K562 (cell line): Measurements from ENCODE around the gene KRI1. TPM values are rescaled to one million over a fixed set of nuclear protein-coding genes. Genes with fewer than 3 reads are reported as not detected.

ENCODE experiments used
- ATAC-seq: fragments of 200-7000 bp; cut with Tn5 transposase; 3 replicates; pipeline ENCODE4 v1.9.1; 2020; ENCODE audit warnings: moderate library complexity
- BruUV-seq: library from RNA; stranded (reverse); fragments of 400-500 nt; replicated peaks from 2 replicates; lab custom pipeline; 2021; lab: Mats Ljungman, UMichigan
- CTCF ChIA-PET: fragments of 300-600 bp; formaldehyde crosslinking; extraction: SDS; loops from one replicate; lab custom pipeline; 2021; ENCODE audit warnings: low intra/inter-chr PET ratio; lab: Yijun Ruan, JAX
- POLR2A ChIA-PET: fragments of 300-600, 350-650 bp; sonication (Branson Sonifier 250); formaldehyde crosslinking; extraction: SDS; loops from one replicate; lab custom pipeline; 2021; ENCODE audit warnings: antibody characterized with exemption, inconsistent platforms; lab: Yijun Ruan, JAX
- DNase-seq, 4 experiments: peaks; one replicate each; pipeline versions ENCODE4 v3.0.0 to v3.0.0-alpha.2; 2011 to 2018; ENCODE audit warnings: low spot score in 3 of 4, mixed read lengths in 3 of 4; ENCODE audit errors: extremely low read depth in 1 of 4
- FAIRE-seq: peaks from 2 replicates; lab custom pipeline; 2011; peaks lifted over from hg19 to GRCh38; lab: Jason Lieb, UNC
- H2AFZ ChIP-seq: 2 replicates; pipeline ENCODE4 v1.6.0; 2011; ENCODE audit warnings: low read depth, low read length, control low read depth, inconsistent platforms
- H3K27ac ChIP-seq: fragments of 200-600 bp; 3 replicates; pipeline ENCODE4 v1.8.0; 2011; ENCODE audit warnings: low read depth, mild to moderate bottlenecking, control low read depth, inconsistent platforms, low read length, moderate library complexity, mixed read lengths; ENCODE audit errors: extremely low read depth
- H3K27me3 ChIP-seq, 2 experiments: fragments of 300-600 bp in 1 of 2; 2 replicates in 1 of 2; 3 replicates in 1 of 2; pipeline versions ENCODE4 v1.6.0 to v1.8.0; 2011; ENCODE audit warnings: inconsistent platforms in 2 of 2, low read length in 2 of 2, mild to moderate bottlenecking in 1 of 2, mixed read lengths in 1 of 2, moderate library complexity in 1 of 2; ENCODE audit not compliant: control insufficient read depth in 2 of 2, insufficient read depth in 2 of 2
- H3K36me3 ChIP-seq: fragments of 300-600 bp; 3 replicates; pipeline ENCODE4 v1.8.0; 2011; ENCODE audit warnings: mild to moderate bottlenecking, low read length, inconsistent platforms; ENCODE audit not compliant: control insufficient read depth, insufficient read depth
- H3K4me1 ChIP-seq, 2 experiments: fragments of 200-600 bp in 1 of 2; replicated peaks in 1 of 2; 2 replicates in 1 of 2; 3 replicates in 1 of 2; pipeline versions ENCODE4 v1.5.1 to v1.8.0; 2011; ENCODE audit warnings: inconsistent platforms in 2 of 2, low read length in 2 of 2, mild to moderate bottlenecking in 1 of 2, mixed read lengths in 1 of 2, moderate library complexity in 1 of 2; ENCODE audit not compliant: control insufficient read depth in 2 of 2, insufficient read depth in 2 of 2
- H3K4me2 ChIP-seq: 2 replicates; pipeline ENCODE4 v1.6.1; 2011; ENCODE audit warnings: low read length, control low read depth, inconsistent platforms, mixed read lengths; ENCODE audit not compliant: insufficient read depth
- H3K4me3 ChIP-seq: fragments of 200-600 bp; sonication (generic), shearing (Covaris generic); 2 replicates; pipeline ENCODE4 v1.5.1; 2016; ENCODE audit warnings: control low read depth, inconsistent platforms
- H3K79me2 ChIP-seq: fragments of 200-600 bp; 3 replicates; pipeline ENCODE4 v1.8.0; 2011; ENCODE audit warnings: low read length, inconsistent platforms; ENCODE audit not compliant: control insufficient read depth, insufficient read depth
- H3K9ac ChIP-seq, 2 experiments: 2 replicates each; pipeline versions ENCODE4 v1.6.0 to v1.6.1; 2011; ENCODE audit warnings: low read depth in 2 of 2, low read length in 2 of 2, control low read depth in 1 of 2, inconsistent platforms in 1 of 2, mild to moderate bottlenecking in 1 of 2, mixed read lengths in 1 of 2; ENCODE audit not compliant: insufficient read depth in 1 of 2
- H3K9me1 ChIP-seq: one replicate; pipeline ENCODE4 v1.6.0; 2011; ENCODE audit warnings: inconsistent platforms, mild to moderate bottlenecking, low read length, moderate library complexity; ENCODE audit not compliant: control insufficient read depth, insufficient read depth
- H3K9me3 ChIP-seq: replicated peaks from 2 replicates; pipeline ENCODE4 v1.5.1; 2011; ENCODE audit warnings: low read depth, low read length, inconsistent platforms; ENCODE audit not compliant: control insufficient read depth, insufficient read depth
- H4K20me1 ChIP-seq: replicated peaks from 2 replicates; pipeline ENCODE4 v1.6.1; 2011; ENCODE audit warnings: low read length, inconsistent platforms, mixed read lengths; ENCODE audit not compliant: control insufficient read depth, insufficient read depth
- SMARCA4 ChIP-seq: fragments of 450-650 bp; IDR thresholded peaks from 2 replicates; pipeline ENCODE4 v1.6.1; 2016
- SPI1 ChIP-seq: IDR thresholded peaks from 2 replicates; pipeline ENCODE4 v1.6.1; 2011; ENCODE audit warnings: low read depth, low read length, control low read depth, borderline replicate concordance
- ZFP1 ChIP-seq: fragments of 450-650 bp; formaldehyde crosslinking; IDR thresholded peaks from 2 replicates; pipeline ENCODE4 v1.4.0; 2020; ENCODE audit warnings: mild to moderate bottlenecking, mixed read lengths
- ZNF354B ChIP-seq: fragments of 250-450 bp; sonication (Bioruptor Pico); IDR thresholded peaks from 2 replicates; pipeline ENCODE4 v1.4.0; 2020
- WGBS: fragments of 100-300 bp; shearing (Covaris generic); methylation state at CpG from one replicate; pipeline ENCODE4 v1.1.6; 2016; ENCODE audit warnings: low coverage, mixed read lengths; ENCODE audit not compliant: insufficient coverage; ENCODE audit errors: missing lambda C conversion rate; 5-methylcytosine and 5-hydroxymethylcytosine counted together
- in situ Hi-C: fragments of 300-500 bp; cut with MboI; formaldehyde crosslinking; loops from 4 replicates; pipeline ENCODE4 v1.15.0; 2018; ENCODE audit warnings: inconsistent platforms, mixed read lengths
- intact Hi-C: fragments of 100-400 bp; cut with micrococcal nuclease; formaldehyde crosslinking; loops from 2 replicates; pipeline ENCODE4 v1.14.2; 2022
- polyA plus RNA-seq, 8 experiments: library from polyadenylated mRNA; depleted of rRNA in 4 of 8; stranded (reverse) in 5 of 8; unstranded in 3 of 8; fragments of >200 nt; fragmentation: Nextera tagmentation in 2 of 8; fragmentation: Illumina TruSeq in 1 of 8; extraction: Ambion mirVana in 2 of 8; extraction: Trizol in 1 of 8; gene quantifications; 2 replicates each; pipeline versions ENCODE4 v1.2.1 to v1.2.3, GENCODE V29; 2011 to 2014; ENCODE audit warnings: inconsistent platforms in 1 of 8, missing spikeins in 1 of 8
- total RNA-seq, 7 experiments: library from RNA; depleted of rRNA in 6 of 7; stranded (reverse); fragments of >200 nt in 6 of 7; fragmentation: Illumina TruSeq in 2 of 7; extraction: Trizol in 2 of 7; gene quantifications; 2 replicates each; pipeline versions ENCODE4 v1.2.1 to v1.2.3, GENCODE V29; 2011 to 2021; ENCODE audit warnings: low replicate concordance in 1 of 7
- TF ChIP-seq, protein P1 (sequence below): sonication (generic); formaldehyde crosslinking; IDR thresholded peaks from 2 replicates; pipeline ENCODE4 v1.8.0; 2022; ENCODE audit warnings: mild to moderate bottlenecking, missing genetic modification reagents

KRI1 gene
- total and polyA plus RNA-seq, 9 of the 15 experiments (the other 6 are each of a cell fraction or from before 2014, with no cell fraction given), result 1.1 to 50.7 (median 24.7) TPM

DNA sequence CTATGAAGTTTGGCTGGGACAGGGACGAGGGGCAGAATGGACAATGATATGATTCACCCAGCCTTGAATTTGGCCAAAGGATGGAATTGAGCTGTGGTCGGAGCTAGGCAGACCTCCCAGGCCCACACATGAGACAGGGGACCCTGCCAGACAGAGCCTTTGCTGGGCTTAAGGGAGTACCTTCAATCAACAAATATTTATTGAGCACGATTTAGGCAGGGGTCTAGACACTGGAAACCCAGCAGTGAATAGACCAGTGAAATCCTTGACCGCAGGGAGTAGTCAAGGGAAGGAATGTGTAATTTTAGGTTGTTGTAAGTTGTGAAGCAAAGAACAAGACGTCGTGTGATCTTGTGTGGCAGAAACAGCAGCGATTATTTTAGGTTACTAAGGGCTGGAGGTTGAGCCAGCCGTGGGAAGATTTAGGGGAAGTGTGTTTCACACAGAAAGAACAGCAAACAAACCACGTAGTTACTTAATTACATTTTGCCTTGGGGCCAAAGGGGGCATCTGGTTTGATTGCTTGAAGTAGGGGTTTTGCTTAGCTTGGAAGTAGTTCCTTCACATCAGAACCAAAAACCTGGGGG is 38.2 kb upstream of the KRI1 start:
- POLR2A ChIA-PET, result interaction anchor here (0.6 to 2.3 kb wide), 4 partner anchors 13 to 166 kb away, joined by 3 to 18 read pairs (median 4); no protein-coding TSS in a partner anchor
- peak overlapping the region; percentile 91 for H3K27ac ChIP-seq
- TF ChIP-seq SPI1 (peak; percentile 41; the same call in 1 of the 2 replicates), SMARCA4 (no peak), ZFP1 (no peak), ZNF354B (no peak)
- TF ChIP-seq, protein P1, sequence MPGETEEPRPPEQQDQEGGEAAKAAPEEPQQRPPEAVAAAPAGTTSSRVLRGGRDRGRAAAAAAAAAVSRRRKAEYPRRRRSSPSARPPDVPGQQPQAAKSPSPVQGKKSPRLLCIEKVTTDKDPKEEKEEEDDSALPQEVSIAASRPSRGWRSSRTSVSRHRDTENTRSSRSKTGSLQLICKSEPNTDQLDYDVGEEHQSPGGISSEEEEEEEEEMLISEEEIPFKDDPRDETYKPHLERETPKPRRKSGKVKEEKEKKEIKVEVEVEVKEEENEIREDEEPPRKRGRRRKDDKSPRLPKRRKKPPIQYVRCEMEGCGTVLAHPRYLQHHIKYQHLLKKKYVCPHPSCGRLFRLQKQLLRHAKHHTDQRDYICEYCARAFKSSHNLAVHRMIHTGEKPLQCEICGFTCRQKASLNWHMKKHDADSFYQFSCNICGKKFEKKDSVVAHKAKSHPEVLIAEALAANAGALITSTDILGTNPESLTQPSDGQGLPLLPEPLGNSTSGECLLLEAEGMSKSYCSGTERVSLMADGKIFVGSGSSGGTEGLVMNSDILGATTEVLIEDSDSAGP, result no peak
- TF ChIP-seq, all 486 proteins: peak for 1
- H3K9me1 ChIP-seq, result no peaks in the 10 kb centered on the region
- ATAC-seq (no peak; the same call in 2 of the 3 replicates), FAIRE-seq (peak; percentile 35), DNase-seq (no peak)
- in situ Hi-C loops (no loop called here), intact Hi-C loops (loop anchor here (2.0 kb wide), 1 partner anchor 13 kb away; no protein-coding TSS in a partner anchor)
- WGBS, result 33% methylated on average over 9 of the region's 9 CpGs
- no TSS peak for BruUV-seq
- H3K4me1 ChIP-seq, result peaks cover 24 to 27% of the 10 kb centered on the region in 2 experiments
- H3K36me3 ChIP-seq, result no peaks in the 10 kb centered on the region
- H3K79me2 ChIP-seq, result peaks cover 27% of the 10 kb centered on the region
- peak overlapping the region; percentile 90 to 95 for H3K9ac ChIP-seq
- H4K20me1 ChIP-seq, result no peaks in the 10 kb centered on the region
- peaks cover 0 to 4% of the 10 kb centered on the region in 2 experiments; a peak in 1 of 5 replicates for H3K27me3 ChIP-seq
- CTCF ChIA-PET, result no interaction called here
- H3K9me3 ChIP-seq, result no peaks in the 10 kb centered on the region
- H2AFZ ChIP-seq, result peak overlapping the region; percentile 34; the same call in 1 of the 2 replicates
- H3K4me2 ChIP-seq, result peak overlapping the region; percentile 96
- 0 out of 2 replicates have a peak overlapping the region, but pooled peaks have one; percentile 98 for H3K4me3 ChIP-seq
